ENCODE data around the gene MYL1. TPM values are rescaled to one million over a fixed set of nuclear protein-coding genes. Genes with fewer than 3 reads are reported as not detected.

Gene MYL1
- not detected for total RNA-seq
- polyA plus RNA-seq = not detected

- no peaks in the 10 kb centered on the region for H3K27me3 ChIP-seq (ENCODE audit: insufficient read depth, low read length)
- H3K4me1 Mint-ChIP-seq = no peaks in the 10 kb centered on the region
- POLR2A ChIA-PET (ENCODE audit: partially characterized antibody) = no interaction called here
- no peaks in the 10 kb centered on the region for H3K36me3 ChIP-seq (ENCODE audit: insufficient read depth, low read length)
- intact Hi-C loops (cut with micrococcal nuclease) = no loop called here
- CTCF ChIA-PET (ENCODE audit: partially characterized antibody) = interaction anchor here (1.4 kb wide), 1 partner anchor 12 kb away, joined by 3 read pairs; no protein-coding TSS in a partner anchor
- no peak within 1 kb of the TSS for H3K4me3 ChIP-seq (ENCODE audit: low read length in 2 of 2)
- H3K27ac Mint-ChIP-seq = no peak within 1 kb of the TSS
- no peak within 1 kb of the TSS for H3K27ac ChIP-seq (ENCODE audit: low read depth, low read length)
- H3K9me3 Mint-ChIP-seq = peaks cover 0 to 2% (median 0%) of the 10 kb centered on the region in 8 donors
- H3K9me3 ChIP-seq (ENCODE audit: control insufficient read depth in 1 of 2, low read length in 2 of 2) = no peaks in the 10 kb centered on the region
- H3K4me1 ChIP-seq (ENCODE audit: insufficient read depth, low read length) = peaks cover 3% of the 10 kb centered on the region
- H3K36me3 Mint-ChIP-seq = no peaks in the 10 kb centered on the region
- no peak within 1 kb of the TSS for H3K4me3 Mint-ChIP-seq
- no peak for DNase-seq
- H3K27me3 Mint-ChIP-seq = peaks cover 2% of the 10 kb centered on the region in 2 donors
Observed at GRCh38 chr2:210315015-210315788, at the start of gene MYL1. Gene MYL1 (minus strand): TSS chr2:210315174. CDS start chr2:210315042, 132 bp downstream.

- ChIA-PET POLR2A (ENCODE audit: partially characterized antibody) (no interaction called here), CTCF (ENCODE audit: partially characterized antibody) (no interaction called here)
- peaks cover 0 to 6% of the 10 kb centered on the region in 2 donors for H3K27me3 Mint-ChIP-seq
Observed at GRCh38 chr2:210363876-210364275, 48.9 kb upstream of the MYL1 start.

GRCh38 chr2:210363261-210363660 is 48.3 kb upstream of the MYL1 start:
- CTCF ChIA-PET (ENCODE audit: partially characterized antibody) = no interaction called here
- H3K27me3 Mint-ChIP-seq = peaks cover 0 to 6% of the 10 kb centered on the region in 2 donors
- H3K9me3 Mint-ChIP-seq = no peaks in the 10 kb centered on the region
- H3K36me3 Mint-ChIP-seq = no peaks in the 10 kb centered on the region
- intact Hi-C loops (cut with micrococcal nuclease) = no loop called here
- no peaks in the 10 kb centered on the region for H3K36me3 ChIP-seq (ENCODE audit: insufficient read depth, low read length)
- POLR2A ChIA-PET (ENCODE audit: partially characterized antibody) = no interaction called here
- H3K4me3 ChIP-seq (ENCODE audit: low read length in 2 of 2) = no peak overlapping the region
- no peak overlapping the region for H3K27ac Mint-ChIP-seq
- no peaks in the 10 kb centered on the region for H3K4me1 Mint-ChIP-seq
- H3K4me1 ChIP-seq (ENCODE audit: insufficient read depth, low read length) = no peaks in the 10 kb centered on the region
- no peaks in the 10 kb centered on the region for H3K27me3 ChIP-seq (ENCODE audit: insufficient read depth, low read length)
- DNase-seq = no peak
- no peak overlapping the region for H3K4me3 Mint-ChIP-seq
- H3K9me3 ChIP-seq (ENCODE audit: control insufficient read depth in 1 of 2, low read length in 2 of 2) = no peaks in the 10 kb centered on the region
- H3K27ac ChIP-seq (ENCODE audit: low read depth, low read length) = no peak overlapping the region

More at GRCh38 chr2:210363876-210364275, 48.9 kb upstream of the MYL1 start:
- Mint-ChIP-seq H3K4me1 (no peaks in the 10 kb centered on the region), H3K27ac (no peak overlapping the region), H3K4me3 (no peak overlapping the region), H3K9me3 (no peaks in the 10 kb centered on the region), H3K36me3 (no peaks in the 10 kb centered on the region)
- Histone ChIP-seq H3K4me1 (ENCODE audit: insufficient read depth, low read length) (no peaks in the 10 kb centered on the region), H3K4me3 (ENCODE audit: low read length in 2 of 2) (no peak overlapping the region), H3K27ac (ENCODE audit: low read depth, low read length) (no peak overlapping the region), H3K36me3 (ENCODE audit: insufficient read depth, low read length) (no peaks in the 10 kb centered on the region), H3K9me3 (ENCODE audit: control insufficient read depth in 1 of 2, low read length in 2 of 2) (no peaks in the 10 kb centered on the region), H3K27me3 (ENCODE audit: insufficient read depth, low read length) (no peaks in the 10 kb centered on the region)
- intact Hi-C loops (cut with micrococcal nuclease) = no loop called here
- DNase-seq = no peak

GRCh38 chr2:210360412-210360811 is 45.4 kb upstream of the MYL1 start:
- H3K27ac Mint-ChIP-seq = no peak overlapping the region
- Histone ChIP-seq H3K27me3 (ENCODE audit: insufficient read depth, low read length) (no peaks in the 10 kb centered on the region), H3K9me3 (ENCODE audit: control insufficient read depth in 1 of 2, low read length in 2 of 2) (no peaks in the 10 kb centered on the region), H3K4me3 (ENCODE audit: low read length in 2 of 2) (no peak overlapping the region), H3K36me3 (ENCODE audit: insufficient read depth, low read length) (no peaks in the 10 kb centered on the region), H3K27ac (ENCODE audit: low read depth, low read length) (no peak overlapping the region), H3K4me1 (ENCODE audit: insufficient read depth, low read length) (no peaks in the 10 kb centered on the region)
- DNase-seq = peak in 1 of 5 donors; percentile 35
- no peaks in the 10 kb centered on the region for H3K36me3 Mint-ChIP-seq
- intact Hi-C loops (cut with micrococcal nuclease) = no loop called here
- no peak overlapping the region for H3K4me3 Mint-ChIP-seq
- peaks cover 0 to 2% (median 0%) of the 10 kb centered on the region in 8 donors for H3K9me3 Mint-ChIP-seq
- H3K27me3 Mint-ChIP-seq = peaks cover 0 to 6% of the 10 kb centered on the region in 2 donors
- POLR2A ChIA-PET (ENCODE audit: partially characterized antibody) = no interaction called here
- H3K4me1 Mint-ChIP-seq = no peaks in the 10 kb centered on the region
- CTCF ChIA-PET (ENCODE audit: partially characterized antibody) = no interaction called here

- Histone ChIP-seq H3K4me3 (ENCODE audit: low read length in 2 of 2) (no peak overlapping the region), H3K36me3 (ENCODE audit: insufficient read depth, low read length) (no peaks in the 10 kb centered on the region), H3K27me3 (ENCODE audit: insufficient read depth, low read length) (no peaks in the 10 kb centered on the region), H3K4me1 (ENCODE audit: insufficient read depth, low read length) (no peaks in the 10 kb centered on the region), H3K9me3 (ENCODE audit: control insufficient read depth in 1 of 2, low read length in 2 of 2) (no peaks in the 10 kb centered on the region), H3K27ac (ENCODE audit: low read depth, low read length) (no peak overlapping the region)
- intact Hi-C loops (cut with micrococcal nuclease) = no loop called here
- ChIA-PET POLR2A (ENCODE audit: partially characterized antibody) (no interaction called here), CTCF (ENCODE audit: partially characterized antibody) (no interaction called here)
- Mint-ChIP-seq H3K27me3 (no peaks in the 10 kb centered on the region), H3K4me1 (no peaks in the 10 kb centered on the region), H3K36me3 (no peaks in the 10 kb centered on the region), H3K9me3 (peaks cover 0 to 5% (median under 1%) of the 10 kb centered on the region in 8 donors), H3K27ac (no peak overlapping the region), H3K4me3 (no peak overlapping the region)
- DNase-seq = no peak
Observed at GRCh38 chr2:210356944-210357343, 42.0 kb upstream of the MYL1 start.

- Histone ChIP-seq H3K4me1 (ENCODE audit: insufficient read depth, low read length) (no peaks in the 10 kb centered on the region), H3K36me3 (ENCODE audit: insufficient read depth, low read length) (no peaks in the 10 kb centered on the region), H3K27me3 (ENCODE audit: insufficient read depth, low read length) (no peaks in the 10 kb centered on the region), H3K4me3 (ENCODE audit: low read length in 2 of 2) (no peak overlapping the region), H3K27ac (ENCODE audit: low read depth, low read length) (no peak overlapping the region), H3K9me3 (ENCODE audit: control insufficient read depth in 1 of 2, low read length in 2 of 2) (no peaks in the 10 kb centered on the region)
- H3K27ac Mint-ChIP-seq = no peak overlapping the region
- intact Hi-C loops (cut with micrococcal nuclease) = no loop called here
- H3K4me3 Mint-ChIP-seq = no peak overlapping the region
- ChIA-PET POLR2A (ENCODE audit: partially characterized antibody) (no interaction called here), CTCF (ENCODE audit: partially characterized antibody) (no interaction called here)
- H3K36me3 Mint-ChIP-seq = no peaks in the 10 kb centered on the region
- DNase-seq = no peak
- peaks cover 0 to 17% (median 5%) of the 10 kb centered on the region in 8 donors for H3K9me3 Mint-ChIP-seq
- H3K4me1 Mint-ChIP-seq = no peaks in the 10 kb centered on the region
- no peaks in the 10 kb centered on the region for H3K27me3 Mint-ChIP-seq
Observed at GRCh38 chr2:210337159-210337558, 22.2 kb upstream of the MYL1 start.

GRCh38 chr2:210324906-210325305 is 9.9 kb upstream of the MYL1 start:
- Histone ChIP-seq H3K36me3 (ENCODE audit: insufficient read depth, low read length) (no peaks in the 10 kb centered on the region), H3K27me3 (ENCODE audit: insufficient read depth, low read length) (no peaks in the 10 kb centered on the region), H3K9me3 (ENCODE audit: control insufficient read depth in 1 of 2, low read length in 2 of 2) (no peaks in the 10 kb centered on the region), H3K27ac (ENCODE audit: low read depth, low read length) (no peak overlapping the region), H3K4me3 (ENCODE audit: low read length in 2 of 2) (no peak overlapping the region), H3K4me1 (ENCODE audit: insufficient read depth, low read length) (no peaks in the 10 kb centered on the region)
- H3K36me3 Mint-ChIP-seq = no peaks in the 10 kb centered on the region
- ChIA-PET POLR2A (ENCODE audit: partially characterized antibody) (no interaction called here), CTCF (ENCODE audit: partially characterized antibody) (no interaction called here)
- H3K4me3 Mint-ChIP-seq = no peak overlapping the region
- no peaks in the 10 kb centered on the region for H3K4me1 Mint-ChIP-seq
- intact Hi-C loops (cut with micrococcal nuclease) = no loop called here
- H3K27me3 Mint-ChIP-seq = no peaks in the 10 kb centered on the region
- no peak overlapping the region for H3K27ac Mint-ChIP-seq
- peaks cover 0 to 3% (median 0%) of the 10 kb centered on the region in 8 donors for H3K9me3 Mint-ChIP-seq
- DNase-seq = no peak

Data from CD4-positive, alpha-beta memory T cell (primary cell).